ENCODE measurements around the gene CAMTA1.

CAMTA1 gene

GRCh38 chr1:7077136-7077535, 291.9 kb downstream of the CAMTA1 start:
- no peak for DNase-seq (ENCODE audit: low read depth)

GRCh38 chr1:7077970-7078369, 292.7 kb downstream of the CAMTA1 start:
- DNase-seq (ENCODE audit: low read depth): no peak

GRCh38 chr1:7079637-7080036, 294.4 kb downstream of the CAMTA1 start:
- no peak for DNase-seq (ENCODE audit: low read depth)

DNA sequence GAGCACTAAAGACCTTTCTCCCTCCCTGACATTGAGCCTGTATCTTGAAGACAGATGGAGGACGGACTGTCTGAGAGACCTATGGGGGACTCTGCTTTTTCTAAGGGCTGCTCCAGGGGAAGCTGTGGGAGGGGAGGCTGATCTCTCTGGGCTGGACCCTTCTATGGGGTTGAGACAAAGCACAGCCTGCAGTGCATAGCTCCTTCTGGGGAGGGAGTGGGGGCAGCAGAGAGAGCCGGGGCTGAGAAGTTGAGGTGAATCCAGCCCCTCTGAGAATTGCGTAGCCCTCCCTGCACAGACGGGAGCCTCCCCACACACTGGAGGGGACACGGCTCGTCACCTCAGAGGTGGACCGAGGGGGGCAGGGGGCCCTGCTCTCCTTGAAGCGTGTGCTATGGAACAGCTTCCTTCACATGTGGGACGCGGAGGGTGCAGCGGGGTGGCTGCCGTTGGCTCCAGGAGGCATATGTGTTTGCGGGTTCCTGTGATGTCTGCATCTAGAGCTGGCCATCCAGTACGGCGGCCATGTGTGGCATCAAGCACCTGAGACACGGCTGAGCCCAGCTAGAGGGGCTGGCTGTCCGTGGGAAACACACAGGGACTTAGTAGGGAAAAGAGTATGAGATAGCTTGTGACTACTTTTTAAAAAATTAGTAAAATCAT, 299.1 kb downstream of the CAMTA1 start:
- no peak for DNase-seq (ENCODE audit: low read depth)

DNA sequence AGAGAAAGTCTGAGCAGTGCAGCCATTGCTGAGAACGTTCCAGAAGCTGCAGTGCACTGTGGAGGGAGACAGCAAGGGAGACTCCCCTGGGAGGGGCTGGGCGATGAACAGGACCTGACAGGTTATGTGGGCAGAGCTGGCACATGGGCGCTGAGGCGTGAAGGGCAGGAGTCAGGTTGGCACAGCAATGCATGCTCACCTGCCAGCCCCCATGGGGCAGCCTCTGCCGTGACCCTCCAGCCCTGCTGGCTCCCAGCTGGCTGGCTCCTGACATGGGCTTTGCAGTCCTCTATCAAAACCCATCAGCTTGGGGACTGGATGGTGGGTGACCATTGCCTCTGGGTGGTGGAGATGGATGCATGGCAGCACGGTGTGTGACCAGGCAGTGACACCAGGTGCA, 300.3 kb downstream of the CAMTA1 start:
- no peak for DNase-seq (ENCODE audit: low read depth)

DNA sequence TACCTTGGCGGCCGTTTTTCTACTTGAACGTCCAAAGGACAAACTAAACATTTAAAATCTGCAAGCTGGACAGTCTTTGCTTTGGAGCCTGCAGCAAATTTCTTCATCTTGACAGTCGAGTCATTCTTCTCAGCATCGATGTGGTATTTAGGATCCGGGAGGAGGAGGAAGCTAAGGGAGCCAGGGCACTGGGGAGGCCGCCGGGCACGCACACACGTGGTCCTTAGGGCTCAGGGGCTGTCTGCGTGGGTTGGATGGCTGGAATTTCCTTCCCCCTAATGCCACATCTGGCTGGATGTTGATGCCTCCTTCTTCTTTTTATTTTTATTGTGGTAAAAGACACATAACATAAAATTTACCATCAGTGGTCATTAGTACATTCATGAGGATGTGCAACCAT, 300.9 kb downstream of the CAMTA1 start:
- no peak for DNase-seq (ENCODE audit: low read depth)

DNA sequence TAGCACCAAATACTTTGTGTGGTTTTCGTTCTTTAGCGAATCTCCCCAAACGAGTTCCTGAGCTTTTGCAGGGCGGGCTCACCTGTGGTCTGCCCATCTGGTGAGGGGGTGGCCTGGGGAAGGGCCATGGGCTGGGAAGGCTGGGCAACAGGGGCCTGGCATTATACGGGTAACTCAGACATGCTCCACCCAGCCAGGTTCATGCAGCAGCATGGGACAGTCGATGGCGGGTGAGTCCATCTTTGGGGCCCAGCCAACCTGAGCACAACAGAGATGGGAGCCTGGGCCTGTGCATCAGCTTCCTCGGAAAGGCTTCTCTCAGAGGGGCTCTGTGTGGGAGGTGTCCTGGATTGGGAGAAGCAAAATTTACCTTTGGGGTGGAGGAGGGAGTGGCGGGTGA, 302.6 kb downstream of the CAMTA1 start:
- DNase-seq (ENCODE audit: low read depth): no peak

- DNase-seq (ENCODE audit: low read depth): no peak
Observed at GRCh38 chr1:7089497-7089896, 304.2 kb downstream of the CAMTA1 start.

DNA sequence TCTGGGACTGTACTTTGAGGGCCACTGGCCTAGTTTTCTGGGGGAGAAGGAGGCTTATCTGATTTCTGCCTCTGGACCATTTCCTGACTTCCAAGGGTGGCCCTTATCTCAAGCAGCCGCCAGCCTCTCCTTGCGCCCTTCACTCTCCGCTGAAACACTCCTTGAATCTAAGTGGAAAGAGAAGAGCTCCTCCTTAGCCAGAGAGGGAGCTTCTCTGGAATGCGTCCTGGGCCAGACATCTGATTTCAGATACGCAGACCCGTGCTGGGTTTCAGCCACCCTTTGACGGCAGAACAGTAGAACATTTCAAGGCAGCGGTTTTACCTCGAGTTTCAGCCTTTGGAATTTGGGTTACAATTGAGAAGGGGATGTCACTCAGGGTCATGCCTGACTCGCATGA, 308.0 kb downstream of the CAMTA1 start:
- no peak for DNase-seq (ENCODE audit: low read depth)

GRCh38 chr1:7094086-7094485, 308.8 kb downstream of the CAMTA1 start:
- no peak for DNase-seq (ENCODE audit: low read depth)

DNA sequence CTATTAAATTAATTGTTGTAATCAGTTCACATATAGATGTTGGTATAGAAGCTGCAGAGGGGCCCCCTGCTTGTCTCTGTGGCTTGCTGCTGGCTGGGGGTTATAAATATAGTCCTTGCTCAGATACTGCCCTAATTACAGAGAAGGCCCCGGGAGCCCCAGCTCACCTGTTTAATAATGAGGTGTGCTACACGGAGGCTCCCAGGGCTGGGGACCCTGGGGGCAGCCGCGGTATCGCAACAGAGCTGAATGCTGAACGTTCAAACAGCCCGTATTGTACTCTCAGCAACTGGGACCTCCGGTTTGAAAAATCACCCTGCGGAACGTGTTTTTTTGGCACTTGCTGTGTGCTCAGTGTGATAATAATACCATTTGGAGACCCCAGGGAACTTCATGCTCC, 309.3 kb downstream of the CAMTA1 start:
- no peak for DNase-seq (ENCODE audit: low read depth)

GRCh38 chr1:7095343-7095964, 310.2 kb downstream of the CAMTA1 start:
- DNase-seq (ENCODE audit: low read depth): no peak

- DNase-seq (ENCODE audit: low read depth): no peak
Observed at GRCh38 chr1:7097938-7098592, 312.8 kb downstream of the CAMTA1 start.

DNA sequence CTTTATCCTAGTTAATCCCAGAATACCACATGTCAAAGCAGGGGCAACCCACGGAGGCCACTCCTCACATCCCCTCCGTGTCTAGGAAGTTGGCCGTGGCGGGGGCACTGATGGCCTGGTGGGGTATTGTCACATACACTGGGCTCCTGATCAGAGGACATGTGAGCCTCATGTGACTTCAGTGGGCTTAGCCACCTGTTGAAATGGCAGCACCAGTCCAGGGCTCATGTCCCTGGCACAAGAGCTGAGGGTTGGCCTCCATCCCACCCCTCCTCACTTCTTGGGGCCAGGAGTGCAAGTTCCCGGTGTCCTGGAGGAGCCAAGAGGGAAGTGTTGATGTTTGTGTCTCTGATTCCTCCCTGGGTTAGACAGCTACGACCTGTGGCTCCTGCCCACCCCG, 313.4 kb downstream of the CAMTA1 start:
- no peak for DNase-seq (ENCODE audit: low read depth)

DNA sequence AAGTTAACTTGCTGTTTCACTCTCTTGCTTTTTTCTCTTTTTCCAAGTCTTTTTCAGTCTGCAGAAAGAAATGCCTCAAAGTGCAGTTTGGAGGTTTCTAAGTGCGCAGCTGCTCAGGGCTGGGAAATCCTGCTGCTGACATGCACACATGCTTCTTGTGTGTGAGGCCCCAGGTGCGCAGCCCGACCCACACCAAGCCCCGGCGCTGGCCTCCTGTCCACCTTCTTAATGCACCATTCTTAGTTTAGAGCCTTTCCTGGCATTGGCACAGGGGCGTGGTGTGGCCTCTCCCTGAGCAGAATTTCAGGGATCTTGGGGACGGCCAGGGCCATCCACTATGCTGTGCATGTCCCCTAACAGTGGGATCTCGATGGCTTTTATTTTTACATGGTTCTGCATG, 315.2 kb downstream of the CAMTA1 start:
- no peak for DNase-seq (ENCODE audit: low read depth)

DNA sequence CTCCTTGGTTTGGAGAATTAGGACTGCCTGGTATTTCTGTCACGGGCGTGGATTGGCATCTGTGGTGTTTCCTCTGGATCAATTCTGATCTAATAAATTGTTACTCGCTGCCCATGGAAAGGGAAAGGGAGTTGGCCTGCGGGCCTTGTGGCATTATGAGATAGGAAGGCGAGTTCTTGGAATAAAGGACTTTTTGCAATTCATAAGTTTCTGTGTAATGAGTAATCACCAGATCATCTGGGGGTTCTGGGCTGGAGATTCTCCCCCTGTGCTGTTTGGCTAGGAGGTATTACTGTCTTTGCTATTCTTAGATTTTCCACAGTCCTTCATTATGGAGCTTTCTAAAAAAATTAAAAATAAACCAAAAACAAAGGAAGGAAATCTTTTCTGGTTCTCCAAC, 315.9 kb downstream of the CAMTA1 start:
- no peak for DNase-seq (ENCODE audit: low read depth)

DNA sequence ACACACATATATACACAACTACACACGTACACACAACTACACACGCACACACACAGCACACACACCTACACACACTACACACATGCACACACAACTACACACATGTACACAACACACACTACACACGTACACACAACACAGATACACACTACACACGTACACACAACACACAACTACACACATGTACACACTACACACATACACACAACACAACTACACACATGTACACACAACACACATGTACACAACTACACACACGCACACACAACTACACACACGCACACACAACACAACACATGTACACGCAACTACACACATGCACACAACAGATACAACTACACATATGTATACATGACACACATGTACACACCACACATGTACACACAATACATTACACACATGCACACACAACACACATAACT, 318.1 kb downstream of the CAMTA1 start:
- no peak for DNase-seq (ENCODE audit: low read depth)

DNA sequence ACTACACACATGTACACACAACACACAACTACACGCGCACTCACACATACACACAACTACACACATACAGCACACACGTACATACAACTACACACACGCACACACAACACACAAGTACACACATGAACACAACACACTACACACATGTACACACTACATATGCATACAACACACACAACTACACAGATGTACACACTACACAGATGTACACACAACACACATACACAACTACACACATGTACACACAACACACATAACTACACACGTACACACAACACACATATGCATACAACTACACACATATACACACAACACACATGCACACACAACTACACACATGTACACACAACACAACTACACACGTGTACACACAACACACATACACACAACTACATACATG, 318.6 kb downstream of the CAMTA1 start:
- DNase-seq (ENCODE audit: low read depth): no peak

- DNase-seq (ENCODE audit: low read depth): no peak
Observed at GRCh38 chr1:7104339-7104738, 319.1 kb downstream of the CAMTA1 start.

DNA sequence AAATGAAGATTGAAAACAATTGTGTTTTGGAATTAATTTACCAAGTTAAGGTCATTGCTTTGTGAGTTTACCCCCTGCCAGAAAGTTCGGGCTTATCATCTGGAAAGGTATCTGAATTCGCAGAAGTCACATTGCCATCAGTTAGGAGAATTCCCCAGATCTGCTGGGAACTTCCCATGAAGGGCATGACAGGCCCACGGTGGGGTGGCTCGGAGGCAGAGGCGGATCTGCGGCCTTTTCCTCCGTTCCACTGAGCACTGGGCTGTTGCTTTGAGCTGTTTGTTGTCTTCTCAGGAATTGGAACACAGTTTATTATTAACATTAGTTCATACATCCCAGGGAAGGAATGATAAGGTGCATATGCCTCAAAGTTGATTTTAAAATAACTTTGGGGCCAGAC, 320.0 kb downstream of the CAMTA1 start:
- no peak for DNase-seq (ENCODE audit: low read depth)

DNA sequence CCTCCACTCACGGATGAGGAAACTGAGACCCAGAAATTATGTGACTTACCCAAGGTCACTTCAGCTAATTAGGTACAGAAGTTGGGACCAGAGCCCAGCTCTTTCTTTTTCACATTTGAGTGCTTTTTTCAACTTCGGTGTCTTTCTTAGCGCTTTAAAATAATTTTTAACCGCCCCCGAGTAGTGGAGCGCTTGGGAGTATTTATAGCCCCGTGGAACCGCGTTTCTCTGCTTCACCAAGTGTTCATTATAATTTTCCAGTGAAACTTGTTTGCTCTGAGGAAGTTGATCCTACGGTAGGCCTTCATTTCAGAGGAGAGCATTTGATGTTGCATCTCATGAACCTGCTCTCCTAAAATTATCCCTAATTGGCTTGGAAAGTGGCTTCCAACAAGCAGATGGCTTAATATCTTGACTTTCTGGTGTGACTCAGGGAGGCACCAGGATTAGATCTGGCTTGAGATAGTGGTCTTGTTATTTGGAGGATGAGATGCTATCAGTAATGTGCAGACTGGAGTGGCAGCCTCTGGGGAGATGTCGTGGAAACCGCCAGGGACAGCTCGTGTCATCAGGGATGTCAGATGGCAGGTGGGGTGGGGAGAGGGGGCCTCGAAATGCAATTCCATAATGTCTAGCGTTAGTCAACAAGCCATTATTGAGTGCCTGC, 321.3 kb downstream of the CAMTA1 start:
- no peak for DNase-seq (ENCODE audit: low read depth)

GRCh38 chr1:7107109-7107830, 322.0 kb downstream of the CAMTA1 start:
- no peak for DNase-seq (ENCODE audit: low read depth)
